GM19467 (cell line): Measurements from ENCODE around the gene TPD52L1.

ENCODE experiments used
- ATAC-seq: cut with Tn5 transposase; IDR thresholded peaks from one replicate; pipeline ENCODE4 v1.9.1; 2021; ENCODE audit warnings: mild to moderate bottlenecking, moderate library complexity; ENCODE audit not compliant: unreplicated experiment

TPD52L1 gene

GRCh38 chr6:125174626-125175025 lies 21.1 kb downstream of the TPD52L1 start:
- ATAC-seq: no peak

- no peak for ATAC-seq
Measured at GRCh38 chr6:125175466-125176048, 22.0 kb downstream of the TPD52L1 start.

- no peak for ATAC-seq
Measured at GRCh38 chr6:125182237-125183008, 28.9 kb downstream of the TPD52L1 start.

GRCh38 chr6:125183391-125183790 lies 29.8 kb downstream of the TPD52L1 start:
- no peak for ATAC-seq

- no peak for ATAC-seq
Measured at GRCh38 chr6:125188037-125188436, 34.5 kb downstream of the TPD52L1 start.

- ATAC-seq: no peak
Measured at GRCh38 chr6:125188594-125189203, 35.1 kb downstream of the TPD52L1 start.

- no peak for ATAC-seq
Measured at GRCh38 chr6:125189494-125189893, 35.9 kb downstream of the TPD52L1 start.

- ATAC-seq: no peak
Measured at GRCh38 chr6:125190667-125191066, 37.1 kb downstream of the TPD52L1 start.

GRCh38 chr6:125191916-125192609 lies 38.5 kb downstream of the TPD52L1 start:
- peak; percentile 98 for ATAC-seq

- ATAC-seq: no peak
Measured at GRCh38 chr6:125192610-125192930, 39.0 kb downstream of the TPD52L1 start.

GRCh38 chr6:125193208-125193607 lies 39.6 kb downstream of the TPD52L1 start:
- no peak for ATAC-seq

- no peak for ATAC-seq
Measured at GRCh38 chr6:125194941-125195340, 41.4 kb downstream of the TPD52L1 start.

GRCh38 chr6:125195526-125195925 lies 42.0 kb downstream of the TPD52L1 start:
- ATAC-seq: no peak

- ATAC-seq: no peak
Measured at GRCh38 chr6:125196613-125197012, 43.0 kb downstream of the TPD52L1 start.

GRCh38 chr6:125197795-125198269 lies 44.3 kb downstream of the TPD52L1 start:
- ATAC-seq: no peak

- ATAC-seq: no peak
Measured at GRCh38 chr6:125198398-125198937, 44.9 kb downstream of the TPD52L1 start.

- no peak for ATAC-seq
Measured at GRCh38 chr6:125200941-125201340, 47.4 kb downstream of the TPD52L1 start.

GRCh38 chr6:125201961-125202729 lies 48.6 kb downstream of the TPD52L1 start:
- ATAC-seq: no peak

- no peak for ATAC-seq
Measured at GRCh38 chr6:125203395-125203794, 49.8 kb downstream of the TPD52L1 start.

GRCh38 chr6:125205931-125206330 lies 52.4 kb downstream of the TPD52L1 start:
- no peak for ATAC-seq

GRCh38 chr6:125206389-125206788 lies 52.8 kb downstream of the TPD52L1 start:
- no peak for ATAC-seq
